ENCODE results near the gene HDAC5.
"Not testable (repeated sequence)": the region's sequence is repeated elsewhere in the genome, so short reads cannot be mapped to it uniquely, and the experiment has no call there.

The HDAC5 gene

GRCh38 chr17:44123356-44124117 is at the start of gene HDAC5:
TSS of gene HDAC5 (minus strand) at chr17:44123641. CDS start at chr17:44117515, 6,126 bp downstream.
- peak; percentile 97 for DNase-seq (ENCODE audit: low spot score)

- no peak for DNase-seq (ENCODE audit: low spot score)
Observed at GRCh38 chr17:44171931-44172455, 48.6 kb upstream of the HDAC5 start.

DNA sequence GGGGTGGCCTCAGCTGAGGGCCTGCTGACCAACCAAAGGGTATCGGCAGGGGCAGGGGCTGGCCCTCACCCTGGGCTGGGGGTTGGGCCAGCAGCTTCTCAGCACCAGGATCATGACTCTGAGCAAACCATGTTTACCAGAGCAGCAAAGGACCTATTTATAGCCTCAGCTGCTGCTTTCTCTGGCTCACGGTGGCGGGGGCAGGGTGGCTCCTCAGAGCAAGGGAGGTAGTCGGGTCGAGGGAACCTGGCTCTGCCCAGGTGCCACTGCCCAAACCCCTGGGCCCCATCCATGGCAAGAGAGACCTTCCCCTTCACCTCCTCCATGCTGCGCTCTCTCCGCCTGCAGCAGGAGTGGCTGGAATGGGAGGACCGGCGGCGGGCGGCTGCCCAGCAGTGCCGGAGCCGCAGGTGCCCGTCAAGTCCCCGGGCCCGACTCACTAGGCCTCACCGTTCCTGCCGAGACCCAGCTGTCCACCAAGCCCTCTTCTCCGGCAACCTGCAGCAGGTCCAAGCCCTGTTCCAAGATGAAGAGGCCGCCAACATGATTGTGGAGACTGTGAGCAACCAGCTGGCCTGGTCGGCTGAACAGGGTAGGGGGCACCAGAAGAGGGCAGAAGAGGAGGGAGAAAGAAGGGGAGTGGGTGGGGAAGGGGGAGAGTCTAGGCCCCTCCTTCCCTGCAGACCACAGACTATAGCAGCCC is 47.2 kb upstream of the HDAC5 start, which contains the start of gene ASB16:
Gene ASB16, plus strand, starts transcription at position 206 of the 703 bp plus-strand sequence. Its CDS starts 86 bp downstream, at position 292.
- no peak for DNase-seq (ENCODE audit: low spot score)

GRCh38 chr17:44170135-44170498 is 46.7 kb upstream of the HDAC5 start:
- no peak for DNase-seq (ENCODE audit: low spot score)

GRCh38 chr17:44167181-44167861 is 43.9 kb upstream of the HDAC5 start:
- no peak for DNase-seq (ENCODE audit: low spot score)

DNA sequence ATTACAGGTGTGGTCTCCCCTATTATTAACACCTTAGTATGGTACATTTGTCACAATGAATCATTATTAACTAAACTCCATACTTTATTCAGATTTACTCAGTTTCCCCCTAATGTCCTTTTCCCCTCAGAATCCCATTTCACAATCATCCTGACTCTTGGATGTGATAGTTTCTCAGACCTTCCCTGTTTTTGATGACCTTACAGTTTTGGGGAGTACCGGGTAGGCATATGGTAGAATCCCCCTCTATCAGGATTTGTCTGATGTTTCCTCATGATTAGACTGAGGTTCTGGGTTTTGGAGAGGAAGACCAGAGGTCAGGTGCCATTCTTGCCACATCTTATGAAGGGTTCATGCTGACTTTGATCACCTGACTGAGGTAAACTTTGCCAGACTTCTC is 41.0 kb upstream of the HDAC5 start:
- DNase-seq (ENCODE audit: low spot score): no peak

DNA sequence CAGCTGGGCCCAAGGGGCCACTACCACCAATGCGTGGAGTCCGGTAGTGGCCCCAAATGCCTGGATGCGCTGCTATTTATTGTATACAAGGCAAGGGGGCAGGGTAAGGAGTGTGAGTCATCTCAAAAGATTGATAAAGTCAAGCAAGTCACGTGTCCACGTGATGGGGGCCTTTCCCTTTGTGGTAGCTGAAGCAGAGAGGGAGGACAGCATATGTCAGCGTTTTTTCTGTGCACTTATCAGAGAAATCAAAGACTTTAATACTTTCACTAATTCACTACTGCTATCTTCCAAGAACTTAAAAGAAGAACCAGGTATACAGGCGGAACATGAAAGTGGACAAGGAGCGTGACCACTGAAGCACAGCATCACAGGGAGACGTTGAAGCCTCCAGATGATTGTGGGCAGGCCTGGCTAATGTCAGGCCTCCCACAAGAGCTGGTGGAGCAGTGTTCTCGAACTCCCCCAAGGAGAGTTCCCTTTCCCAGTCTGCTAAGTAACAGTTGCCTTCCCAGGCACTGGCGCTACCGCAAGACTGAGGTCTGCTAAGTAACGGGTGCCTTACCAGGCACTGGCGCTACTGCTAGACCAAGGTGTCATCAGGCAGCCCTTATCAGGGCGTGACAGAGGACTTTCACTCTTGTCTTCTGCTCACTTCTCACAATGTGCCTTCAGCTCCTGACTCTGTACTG is 36.2 kb upstream of the HDAC5 start:
- DNase-seq (ENCODE audit: low spot score): no peak

DNA sequence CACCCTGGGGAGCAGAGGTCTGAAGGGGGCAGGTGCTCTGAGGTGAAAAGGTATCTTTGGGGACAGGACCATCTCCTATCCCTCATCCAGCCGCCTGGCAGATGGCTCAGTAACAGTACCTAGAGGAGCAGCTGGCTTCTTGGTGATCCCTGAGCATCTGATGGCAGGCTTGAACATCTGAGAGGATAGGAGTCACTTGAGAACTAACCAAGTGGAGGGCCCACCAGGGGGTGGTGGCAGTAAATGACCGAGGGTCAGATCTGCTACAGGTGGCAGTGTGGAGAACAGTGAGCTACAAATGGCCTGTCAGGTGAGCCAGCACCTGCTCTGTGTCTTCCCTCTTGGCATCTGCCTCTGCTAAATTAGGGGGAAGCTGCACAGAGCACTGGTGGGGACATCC is 32.0 kb upstream of the HDAC5 start:
- no peak for DNase-seq (ENCODE audit: low spot score)

- no peak for DNase-seq (ENCODE audit: low spot score)
Observed at GRCh38 chr17:44152875-44153274, 29.4 kb upstream of the HDAC5 start.

GRCh38 chr17:44149750-44150329 is 26.4 kb upstream of the HDAC5 start:
- DNase-seq (ENCODE audit: low spot score): no peak

DNA sequence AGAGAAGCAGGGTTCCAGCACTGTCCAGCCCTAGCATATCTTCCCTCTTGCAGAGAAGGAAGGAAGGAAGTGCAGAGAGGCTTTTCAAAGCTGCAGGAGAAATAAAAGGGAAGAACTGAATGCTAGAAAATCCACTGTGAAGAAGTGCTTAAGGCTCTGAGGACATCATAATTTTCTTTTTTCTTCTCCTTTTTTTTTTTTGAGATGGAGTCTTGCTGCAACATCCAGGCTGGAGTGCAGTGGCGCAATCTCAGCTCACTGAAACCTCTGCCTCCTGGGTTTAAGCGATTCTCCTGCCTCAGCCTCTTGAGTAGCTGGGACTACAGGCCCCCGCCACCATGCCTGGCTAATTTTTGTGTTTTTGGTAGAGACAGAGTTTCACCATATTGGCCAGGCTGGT is 25.6 kb upstream of the HDAC5 start:
- not testable (repeated sequence) for DNase-seq (ENCODE audit: low spot score)

- no peak for DNase-seq (ENCODE audit: low spot score)
Observed at GRCh38 chr17:44147812-44148211, 24.4 kb upstream of the HDAC5 start.

- DNase-seq (ENCODE audit: low spot score): peak; percentile 60
Observed at GRCh38 chr17:44146375-44147346, 23.2 kb upstream of the HDAC5 start.

DNA sequence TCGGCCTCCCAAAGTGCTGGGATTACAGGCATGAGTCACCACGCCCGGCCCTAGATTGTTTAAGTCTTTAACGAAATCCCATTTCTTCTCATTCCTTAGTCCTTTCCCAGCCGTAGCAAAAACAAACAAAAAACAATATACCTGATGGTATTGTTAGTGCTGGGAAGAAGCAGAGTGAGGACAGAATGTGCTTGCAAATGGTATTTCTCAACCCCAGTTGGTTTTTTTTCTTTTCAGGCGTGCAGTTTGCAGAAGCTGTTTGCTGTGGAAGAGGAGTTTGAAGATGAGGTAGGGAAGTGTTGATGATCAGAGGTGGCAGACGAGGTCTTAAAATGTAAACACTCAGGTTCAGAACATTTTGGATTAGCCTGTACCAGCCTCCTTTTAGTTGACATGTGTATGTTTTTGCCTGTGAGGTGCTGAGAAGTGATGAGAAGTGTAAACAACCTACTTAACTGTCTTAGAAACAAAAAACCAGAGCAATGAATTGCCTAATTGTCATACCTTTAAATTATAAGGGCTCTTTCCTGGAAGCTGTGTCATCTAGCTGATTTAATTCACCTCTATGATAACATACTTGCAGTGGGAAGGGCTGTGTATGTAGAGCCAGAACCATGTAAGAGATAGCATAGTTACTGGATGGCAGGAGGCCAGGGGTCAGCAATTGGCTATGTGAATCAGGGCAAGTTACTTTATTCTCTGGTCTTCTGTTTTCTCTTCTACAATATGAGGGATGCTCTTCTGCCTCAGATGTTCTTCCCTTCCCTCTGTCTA is 21.7 kb upstream of the HDAC5 start:
- no peak for DNase-seq (ENCODE audit: low spot score)

GRCh38 chr17:44143921-44144320 is 20.5 kb upstream of the HDAC5 start:
- DNase-seq (ENCODE audit: low spot score): not testable (repeated sequence)

GRCh38 chr17:44137891-44138709 is 14.7 kb upstream of the HDAC5 start:
- DNase-seq (ENCODE audit: low spot score): peak; percentile 88

GRCh38 chr17:44134752-44135568 is 11.5 kb upstream of the HDAC5 start:
- no peak for DNase-seq (ENCODE audit: low spot score)

Data from putamen (tissue), 1 donor.